Stimulated activated CD4-positive, alpha-beta T cell treated with anti-CD3 and anti-CD28 coated beads, Interleukin-12 subunit alpha, Interleukin-12 subunit beta, amount 100 ng/mL, for 4 hours (primary cell): ENCODE results near the gene LRRC4B.
A peak's percentile ranks its signal among the peaks of the same experiment; 100 is the strongest.

Experiments
- DNase-seq: peaks from one replicate; pipeline ENCODE4 v3.0.0-alpha.2; 2020

The LRRC4B gene

GRCh38 chr19:50518091-50519005 is 49.9 kb downstream of the LRRC4B start:
- no peak for DNase-seq

GRCh38 chr19:50517704-50518075 is 50.5 kb downstream of the LRRC4B start:
- no peak for DNase-seq

GRCh38 chr19:50516964-50517703 is 51.1 kb downstream of the LRRC4B start:
- no peak for DNase-seq

GRCh38 chr19:50516456-50516855 is 51.8 kb downstream of the LRRC4B start:
- no peak for DNase-seq

GRCh38 chr19:50515168-50515561 is 53.1 kb downstream of the LRRC4B start:
- no peak for DNase-seq

GRCh38 chr19:50514346-50515167 is 53.7 kb downstream of the LRRC4B start:
- no peak for DNase-seq

GRCh38 chr19:50513746-50514345 is 54.4 kb downstream of the LRRC4B start, which contains the start of gene ASPDH:
Gene ASPDH (minus strand): TSS chr19:50513913. CDS start chr19:50513823, 90 bp downstream.
- no peak for DNase-seq

GRCh38 chr19:50512999-50513745 is 55.1 kb downstream of the LRRC4B start:
- no peak for DNase-seq

GRCh38 chr19:50512112-50512998 is 55.9 kb downstream of the LRRC4B start:
- no peak for DNase-seq

GRCh38 chr19:50511069-50511822 is 57.0 kb downstream of the LRRC4B start, which contains the start of gene JOSD2:
Gene JOSD2 (minus strand): TSS chr19:50511191. CDS start chr19:50510431, 760 bp downstream.
- peak; percentile 95 for DNase-seq

- no peak for DNase-seq
Measured at GRCh38 chr19:50510700-50511068, 57.6 kb downstream of the LRRC4B start.

- DNase-seq: no peak
Measured at GRCh38 chr19:50510121-50510670, 58.0 kb downstream of the LRRC4B start.

GRCh38 chr19:50509366-50509765 is 58.9 kb downstream of the LRRC4B start:
- DNase-seq: no peak

- DNase-seq: no peak
Measured at GRCh38 chr19:50508843-50509190, 59.4 kb downstream of the LRRC4B start.

GRCh38 chr19:50507376-50507775 is 60.9 kb downstream of the LRRC4B start:
- DNase-seq: no peak

GRCh38 chr19:50506700-50507099 is 61.5 kb downstream of the LRRC4B start:
- DNase-seq: no peak

GRCh38 chr19:50505856-50506611 is 62.2 kb downstream of the LRRC4B start:
- no peak for DNase-seq

GRCh38 chr19:50501568-50502475 is 66.4 kb downstream of the LRRC4B start:
- DNase-seq: no peak
